DOHH2 (cell line): ENCODE data around the gene CHRM4.

ENCODE experiments used
- CTCF ChIP-seq: fragments of 200-600 bp; sonication (generic); IDR thresholded peaks from one replicate; pipeline ENCODE4 v1.5.1; 2014; ENCODE audit warnings: antibody characterized with exemption, mild to moderate bottlenecking, low read depth, low read length; ENCODE audit not compliant: poor library complexity, severe bottlenecking
- EZH2phosphoT487 ChIP-seq: fragments of 200-600 bp; sonication (generic); IDR thresholded peaks from 2 replicates; pipeline ENCODE4 v1.6.1; 2017; ENCODE audit warnings: borderline replicate concordance, mild to moderate bottlenecking, antibody characterized with exemption, low read length, moderate library complexity, mixed read lengths

GRCh38 chr11:46413760-46414465 lies 22.3 kb upstream of the CHRM4 start:
- TF ChIP-seq CTCF (no peak), EZH2phosphoT487 (no peak)
